NB4 (cell line): Measurements from ENCODE around the gene ATP1A3.

Experiments used
- POLR2A ChIP-seq: IDR thresholded peaks from 2 replicates; pipeline ENCODE4 v1.6.1; 2011; ENCODE audit warnings: mild to moderate bottlenecking; ENCODE audit not compliant: insufficient read length; ENCODE audit errors: extremely low read depth
- TF ChIP-seq, protein P1 (sequence below): IDR thresholded peaks from one replicate; pipeline ENCODE4 v1.5.1; 2012; ENCODE audit warnings: low read depth, low read length
- TF ChIP-seq, protein P2 (sequence below): IDR thresholded peaks from 2 replicates; pipeline ENCODE4 v1.6.1; 2011; ENCODE audit warnings: low read depth, low read length

DNA sequence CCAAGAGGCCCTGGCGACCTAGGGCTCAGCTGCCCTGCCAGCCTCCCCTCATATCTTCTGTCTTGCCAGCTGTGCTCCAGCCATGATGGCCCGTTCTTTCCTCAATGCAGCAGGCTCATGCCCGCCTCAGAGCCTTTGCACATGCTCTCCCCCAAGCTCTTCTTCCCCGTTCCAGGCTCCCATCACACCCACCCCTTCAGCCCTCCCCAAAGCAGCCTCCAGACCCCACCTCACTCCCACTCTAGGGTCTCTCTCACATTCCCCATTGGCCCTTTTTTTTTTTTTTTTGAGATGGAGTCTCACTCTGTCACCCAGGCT, 29.9 kb upstream of the ATP1A3 start:
- TF ChIP-seq POLR2A: no peak
- TF ChIP-seq, protein P1, sequence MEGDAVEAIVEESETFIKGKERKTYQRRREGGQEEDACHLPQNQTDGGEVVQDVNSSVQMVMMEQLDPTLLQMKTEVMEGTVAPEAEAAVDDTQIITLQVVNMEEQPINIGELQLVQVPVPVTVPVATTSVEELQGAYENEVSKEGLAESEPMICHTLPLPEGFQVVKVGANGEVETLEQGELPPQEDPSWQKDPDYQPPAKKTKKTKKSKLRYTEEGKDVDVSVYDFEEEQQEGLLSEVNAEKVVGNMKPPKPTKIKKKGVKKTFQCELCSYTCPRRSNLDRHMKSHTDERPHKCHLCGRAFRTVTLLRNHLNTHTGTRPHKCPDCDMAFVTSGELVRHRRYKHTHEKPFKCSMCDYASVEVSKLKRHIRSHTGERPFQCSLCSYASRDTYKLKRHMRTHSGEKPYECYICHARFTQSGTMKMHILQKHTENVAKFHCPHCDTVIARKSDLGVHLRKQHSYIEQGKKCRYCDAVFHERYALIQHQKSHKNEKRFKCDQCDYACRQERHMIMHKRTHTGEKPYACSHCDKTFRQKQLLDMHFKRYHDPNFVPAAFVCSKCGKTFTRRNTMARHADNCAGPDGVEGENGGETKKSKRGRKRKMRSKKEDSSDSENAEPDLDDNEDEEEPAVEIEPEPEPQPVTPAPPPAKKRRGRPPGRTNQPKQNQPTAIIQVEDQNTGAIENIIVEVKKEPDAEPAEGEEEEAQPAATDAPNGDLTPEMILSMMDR: no peak
- TF ChIP-seq, protein P2, sequence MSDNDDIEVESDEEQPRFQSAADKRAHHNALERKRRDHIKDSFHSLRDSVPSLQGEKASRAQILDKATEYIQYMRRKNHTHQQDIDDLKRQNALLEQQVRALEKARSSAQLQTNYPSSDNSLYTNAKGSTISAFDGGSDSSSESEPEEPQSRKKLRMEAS: no peak
